CD14-positive monocyte (primary cell): ENCODE data around the gene DDX20. TPM values are rescaled to one million over a fixed set of nuclear protein-coding genes. Genes with fewer than 3 reads are reported as not detected.

Experiments
- DNase-seq, 3 donors: peaks; one replicate each; pipeline ENCODE4 v3.0.0-alpha.2; 2011 to 2022
- H2AFZ ChIP-seq: 2 replicates; pipeline ENCODE4 v1.6.0; 2012; ENCODE audit warnings: mild to moderate bottlenecking, low read depth, low read length, inconsistent platforms; ENCODE audit not compliant: insufficient read depth, poor library complexity, severe bottlenecking
- H3K27ac ChIP-seq, 2 donors: 1 replicate in 1 of 2; 2 replicates in 1 of 2; pipeline ENCODE4 v1.5.1; 2012 to 2013; ENCODE audit warnings: low read length in 2 of 2, control low read depth in 1 of 2, inconsistent platforms in 1 of 2, low read depth in 1 of 2, mild to moderate bottlenecking in 1 of 2
- H3K27me3 ChIP-seq, 2 donors: one replicate each; pipeline versions ENCODE4 v1.6.0 to v1.6.1; 2011 to 2013; ENCODE audit warnings: low read length in 2 of 2; ENCODE audit not compliant: control insufficient read depth in 2 of 2, insufficient read depth in 2 of 2
- H3K36me3 ChIP-seq, 2 donors: replicated peaks in 1 of 2; 1 replicate in 1 of 2; 2 replicates in 1 of 2; pipeline versions ENCODE4 v1.5.1 to v1.6.1; 2012 to 2013; ENCODE audit warnings: low read length in 2 of 2, control low read depth in 1 of 2, inconsistent platforms in 1 of 2, mild to moderate bottlenecking in 1 of 2; ENCODE audit not compliant: insufficient read depth in 2 of 2, control insufficient read depth in 1 of 2
- H3K4me1 ChIP-seq, 2 donors: 1 replicate in 1 of 2; 2 replicates in 1 of 2; pipeline versions ENCODE4 v1.5.1 to v1.6.1; 2012 to 2013; ENCODE audit warnings: low read length in 2 of 2, control low read depth in 1 of 2, inconsistent platforms in 1 of 2, mild to moderate bottlenecking in 1 of 2, moderate library complexity in 1 of 2; ENCODE audit not compliant: insufficient read depth in 2 of 2, control insufficient read depth in 1 of 2
- H3K4me2 ChIP-seq: replicated peaks from 2 replicates; pipeline ENCODE3; 2012; ENCODE audit warnings: low read length, moderate library complexity, mild to moderate bottlenecking; ENCODE audit not compliant: poor library complexity, severe bottlenecking; ENCODE audit errors: extremely low read depth
- H3K4me3 ChIP-seq, 3 experiments: fragments of 200-600 bp in 1 of 3; sonication (generic) in 1 of 3; replicated peaks in 1 of 3; 1 replicate in 2 of 3; 2 replicates in 1 of 3; pipeline ENCODE4 v1.5.1; 2011 to 2013; ENCODE audit warnings: low read length in 3 of 3, mild to moderate bottlenecking in 3 of 3, control low read depth in 2 of 3, low read depth in 2 of 3, inconsistent platforms in 1 of 3, moderate library complexity in 1 of 3
- H3K79me2 ChIP-seq: 2 replicates; pipeline ENCODE4 v1.6.0; 2012; ENCODE audit warnings: mild to moderate bottlenecking, control low read depth, inconsistent platforms, low read length, moderate library complexity; ENCODE audit not compliant: insufficient read depth
- H3K9ac ChIP-seq: 2 replicates; pipeline ENCODE4 v1.6.0; 2017; ENCODE audit warnings: low read length, mild to moderate bottlenecking; ENCODE audit not compliant: insufficient read depth, poor library complexity, severe bottlenecking
- H3K9me3 ChIP-seq, 2 donors: replicated peaks in 1 of 2; 1 replicate in 1 of 2; 2 replicates in 1 of 2; pipeline versions ENCODE4 v1.5.1 to v1.6.1; 2012 to 2013; ENCODE audit warnings: low read length in 2 of 2, control low read depth in 1 of 2; ENCODE audit not compliant: control insufficient read depth in 1 of 2, insufficient read depth in 1 of 2
- H4K20me1 ChIP-seq: 2 replicates; pipeline ENCODE4 v1.6.0; 2012; ENCODE audit warnings: mild to moderate bottlenecking, low read length, control low read depth, moderate library complexity; ENCODE audit not compliant: insufficient read depth
- H3K27ac Mint-ChIP-seq, 7 donors: one replicate each; pipeline ENCODE4 v1.8.0; 2020; ENCODE audit warnings: mild to moderate bottlenecking in 7 of 7, mixed read lengths in 7 of 7, moderate library complexity in 6 of 7, inconsistent platforms in 2 of 7
- H3K27me3 Mint-ChIP-seq, 3 donors: one replicate each; pipeline ENCODE4 v1.8.0; 2021 to 2022; ENCODE audit warnings: low read depth in 3 of 3, mild to moderate bottlenecking in 3 of 3, mixed read lengths in 3 of 3, moderate library complexity in 3 of 3, inconsistent platforms in 1 of 3
- H3K36me3 Mint-ChIP-seq, 2 donors: one replicate each; pipeline ENCODE4 v1.8.0; 2020; ENCODE audit warnings: mixed read lengths in 2 of 2, inconsistent platforms in 1 of 2, mild to moderate bottlenecking in 1 of 2
- H3K4me1 Mint-ChIP-seq: one replicate; pipeline ENCODE4 v1.8.0; 2020; ENCODE audit warnings: mild to moderate bottlenecking, mixed read lengths
- H3K4me3 Mint-ChIP-seq, 2 donors: one replicate each; pipeline ENCODE4 v1.8.0; 2020; ENCODE audit warnings: mild to moderate bottlenecking in 2 of 2, mixed read lengths in 2 of 2, moderate library complexity in 1 of 2
- H3K9me3 Mint-ChIP-seq, 7 donors: one replicate each; pipeline ENCODE4 v1.8.0; 2020 to 2022; ENCODE audit warnings: mixed read lengths in 7 of 7, mild to moderate bottlenecking in 6 of 7, moderate library complexity in 6 of 7, inconsistent platforms in 2 of 7
- intact Hi-C, 2 donors: fragments of 100-400 bp; cut with micrococcal nuclease; formaldehyde crosslinking; loops; one replicate each; pipeline versions ENCODE4 v1.15.0 to v1.15.1; 2023
- polyA plus RNA-seq, 3 donors: library from polyadenylated mRNA; depleted of rRNA in 1 of 3; unstranded in 2 of 3; stranded (reverse) in 1 of 3; fragments of 300-500 nt in 2 of 3; fragments of >200 nt in 1 of 3; fragmentation: Illumina TruSeq in 2 of 3; gene quantifications; 1 replicate in 2 of 3; 2 replicates in 1 of 3; pipeline ENCODE4 v1.2.3, GENCODE V29; 2012 to 2021
- TF ChIP-seq, protein P1 (sequence below): fragments of 200-600 bp; IDR thresholded peaks from one replicate; pipeline ENCODE4 v1.8.0; 2022; ENCODE audit warnings: antibody characterized with exemption, mild to moderate bottlenecking

Gene DDX20
- polyA plus RNA-seq, 3 donors: 3.1 to 4.1 (median 4.0) TPM

DNA sequence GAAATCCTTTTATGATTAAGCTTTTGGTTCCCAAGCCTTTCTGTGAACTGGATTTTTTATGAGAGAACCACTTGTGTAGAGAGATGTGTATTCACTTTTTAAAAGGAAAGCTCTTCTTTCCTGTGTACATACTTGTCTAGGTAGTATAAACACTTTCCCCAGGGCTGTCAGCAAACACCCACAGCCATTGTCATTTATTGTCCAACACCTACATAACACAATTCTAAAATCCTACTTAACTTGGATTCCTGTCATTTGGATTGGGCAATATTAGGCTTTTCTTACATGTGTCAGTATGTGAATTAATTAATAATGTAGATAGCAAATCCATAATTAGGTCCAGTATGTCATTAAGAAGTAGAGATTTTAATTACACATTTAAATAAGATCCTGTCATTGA is 12.3 kb downstream of the DDX20 start:
- H3K27ac Mint-ChIP-seq: no peak overlapping the region

DNA sequence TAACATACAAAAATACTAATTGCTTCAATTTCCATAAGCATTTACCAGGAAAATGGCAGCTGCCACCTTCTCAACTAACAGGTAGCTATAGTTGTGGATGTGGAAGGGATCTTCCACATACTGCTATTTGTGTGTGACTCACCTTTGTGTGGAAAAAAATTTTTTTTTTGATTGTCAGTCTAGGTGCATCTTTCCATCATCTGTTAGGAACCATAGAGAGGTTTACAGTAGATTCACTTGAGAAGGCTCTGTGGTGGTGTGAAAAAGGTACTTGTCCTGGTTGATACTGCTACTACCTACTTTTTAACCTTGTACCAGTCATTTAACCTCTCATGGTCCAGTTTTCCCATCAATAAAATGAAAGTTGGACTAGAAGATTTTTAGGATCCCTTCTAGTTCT is 12.9 kb downstream of the DDX20 start:
- Mint-ChIP-seq H3K4me3 (no peak overlapping the region), H3K36me3 (peaks cover 38 to 44% of the 10 kb centered on the region in 2 donors), H3K27ac (no peak overlapping the region), H3K9me3 (no peaks in the 10 kb centered on the region), H3K27me3 (no peaks in the 10 kb centered on the region), H3K4me1 (peaks cover 3% of the 10 kb centered on the region)
- intact Hi-C loops: loop anchor here in 1 of 2 donors (5.0 kb wide), 1 partner anchor 51 kb away; no protein-coding TSS in a partner anchor
- DNase-seq: no peak
- H3K9ac ChIP-seq: no peak overlapping the region
- peaks cover 48 to 53% of the 10 kb centered on the region in 2 donors for H3K36me3 ChIP-seq
- peaks cover 3% of the 10 kb centered on the region for H3K79me2 ChIP-seq
- no peaks in the 10 kb centered on the region for H3K4me1 ChIP-seq
- no peaks in the 10 kb centered on the region for H3K9me3 ChIP-seq
- H2AFZ ChIP-seq: no peak overlapping the region
- no peaks in the 10 kb centered on the region for H4K20me1 ChIP-seq
- no peak overlapping the region for H3K27ac ChIP-seq
- TF ChIP-seq, protein P1, sequence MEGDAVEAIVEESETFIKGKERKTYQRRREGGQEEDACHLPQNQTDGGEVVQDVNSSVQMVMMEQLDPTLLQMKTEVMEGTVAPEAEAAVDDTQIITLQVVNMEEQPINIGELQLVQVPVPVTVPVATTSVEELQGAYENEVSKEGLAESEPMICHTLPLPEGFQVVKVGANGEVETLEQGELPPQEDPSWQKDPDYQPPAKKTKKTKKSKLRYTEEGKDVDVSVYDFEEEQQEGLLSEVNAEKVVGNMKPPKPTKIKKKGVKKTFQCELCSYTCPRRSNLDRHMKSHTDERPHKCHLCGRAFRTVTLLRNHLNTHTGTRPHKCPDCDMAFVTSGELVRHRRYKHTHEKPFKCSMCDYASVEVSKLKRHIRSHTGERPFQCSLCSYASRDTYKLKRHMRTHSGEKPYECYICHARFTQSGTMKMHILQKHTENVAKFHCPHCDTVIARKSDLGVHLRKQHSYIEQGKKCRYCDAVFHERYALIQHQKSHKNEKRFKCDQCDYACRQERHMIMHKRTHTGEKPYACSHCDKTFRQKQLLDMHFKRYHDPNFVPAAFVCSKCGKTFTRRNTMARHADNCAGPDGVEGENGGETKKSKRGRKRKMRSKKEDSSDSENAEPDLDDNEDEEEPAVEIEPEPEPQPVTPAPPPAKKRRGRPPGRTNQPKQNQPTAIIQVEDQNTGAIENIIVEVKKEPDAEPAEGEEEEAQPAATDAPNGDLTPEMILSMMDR: no peak
- H3K27me3 ChIP-seq: no peaks in the 10 kb centered on the region
- H3K4me3 ChIP-seq: no peak overlapping the region
- H3K4me2 ChIP-seq: no peak overlapping the region

More for the DNA sequence above, 12.3 kb downstream of the DDX20 start:
- Histone ChIP-seq H3K79me2 (peaks cover 3% of the 10 kb centered on the region), H3K4me1 (no peaks in the 10 kb centered on the region), H4K20me1 (no peaks in the 10 kb centered on the region), H3K4me2 (no peak overlapping the region), H3K9me3 (no peaks in the 10 kb centered on the region), H3K9ac (no peak overlapping the region), H2AFZ (no peak overlapping the region), H3K27ac (no peak overlapping the region), H3K36me3 (peaks cover 54 to 59% of the 10 kb centered on the region in 2 donors), H3K27me3 (no peaks in the 10 kb centered on the region), H3K4me3 (no peak overlapping the region)
- H3K4me1 Mint-ChIP-seq: peaks cover 3% of the 10 kb centered on the region
- peaks cover 44 to 50% of the 10 kb centered on the region in 2 donors for H3K36me3 Mint-ChIP-seq
- TF ChIP-seq, protein P1: no peak
- no peaks in the 10 kb centered on the region for H3K9me3 Mint-ChIP-seq
- H3K27me3 Mint-ChIP-seq: no peaks in the 10 kb centered on the region
- H3K4me3 Mint-ChIP-seq: no peak overlapping the region
- intact Hi-C loops: loop anchor here in 1 of 2 donors (5.0 kb wide), 1 partner anchor 51 kb away; no protein-coding TSS in a partner anchor
- no peak for DNase-seq
